Trophoblast cell (in vitro differentiated cells and primary cell): ENCODE measurements around the gene WNT4.

Experiments used
- DNase-seq, 2 donors: peaks; one replicate each; pipeline ENCODE4 v3.0.0-alpha.2; 2016
- H2AFZ ChIP-seq: 2 replicates; pipeline ENCODE4 v1.6.1; 2013; ENCODE audit warnings: low read length, moderate library complexity, mild to moderate bottlenecking; ENCODE audit not compliant: insufficient read depth, poor library complexity
- H2AK5ac ChIP-seq: 2 replicates; pipeline ENCODE4 v1.6.1; 2013; ENCODE audit warnings: mild to moderate bottlenecking, low read length
- H2BK120ac ChIP-seq: 2 replicates; pipeline ENCODE4 v1.6.1; 2013; ENCODE audit warnings: low read length, mild to moderate bottlenecking, moderate library complexity; ENCODE audit not compliant: insufficient read depth, poor library complexity
- H2BK12ac ChIP-seq: 2 replicates; pipeline ENCODE4 v1.6.1; 2013; ENCODE audit warnings: mild to moderate bottlenecking, low read length, moderate library complexity
- H2BK5ac ChIP-seq: 2 replicates; pipeline ENCODE4 v1.6.1; 2013; ENCODE audit warnings: low read length, low read depth, moderate library complexity, mild to moderate bottlenecking; ENCODE audit not compliant: poor library complexity
- H3K14ac ChIP-seq: 2 replicates; pipeline ENCODE4 v1.6.1; 2013; ENCODE audit warnings: mild to moderate bottlenecking, low read length
- H3K18ac ChIP-seq: 2 replicates; pipeline ENCODE4 v1.6.1; 2013; ENCODE audit warnings: mild to moderate bottlenecking, low read length
- H3K23ac ChIP-seq: 2 replicates; pipeline ENCODE4 v1.6.1; 2013; ENCODE audit warnings: low read length
- H3K27ac ChIP-seq: 2 replicates; pipeline ENCODE4 v1.5.1; 2013; ENCODE audit warnings: low read depth, mild to moderate bottlenecking, inconsistent platforms, low read length, moderate library complexity
- H3K27me3 ChIP-seq: 2 replicates; pipeline ENCODE4 v1.6.1; 2013; ENCODE audit warnings: inconsistent platforms, mild to moderate bottlenecking, low read length, moderate library complexity; ENCODE audit not compliant: insufficient read depth
- H3K36me3 ChIP-seq, 2 experiments: 1 replicate in 1 of 2; 2 replicates in 1 of 2; pipeline ENCODE4 v1.6.1; 2013; ENCODE audit warnings: low read length in 2 of 2, mild to moderate bottlenecking in 2 of 2, moderate library complexity in 1 of 2; ENCODE audit not compliant: insufficient read depth in 2 of 2, control insufficient read depth in 1 of 2
- H3K4ac ChIP-seq: 2 replicates; pipeline ENCODE4 v1.6.1; 2013; ENCODE audit warnings: low read depth, mild to moderate bottlenecking, low read length, moderate library complexity
- H3K4me1 ChIP-seq, 2 experiments: 1 replicate in 1 of 2; 2 replicates in 1 of 2; pipeline ENCODE4 v1.6.1; 2013; ENCODE audit warnings: low read length in 2 of 2, mild to moderate bottlenecking in 2 of 2, moderate library complexity in 1 of 2; ENCODE audit not compliant: insufficient read depth in 2 of 2, control insufficient read depth in 1 of 2
- H3K4me2 ChIP-seq: 2 replicates; pipeline ENCODE4 v1.6.1; 2013; ENCODE audit warnings: inconsistent platforms, mild to moderate bottlenecking, low read length, moderate library complexity
- H3K4me3 ChIP-seq: 2 replicates; pipeline ENCODE4 v1.5.1; 2013; ENCODE audit warnings: mild to moderate bottlenecking, low read depth, low read length, inconsistent platforms
- H3K79me1 ChIP-seq: one replicate; pipeline ENCODE4 v1.6.1; 2013; ENCODE audit warnings: low read length
- H3K79me2 ChIP-seq: 2 replicates; pipeline ENCODE4 v1.6.1; 2013; ENCODE audit warnings: low read length, mild to moderate bottlenecking; ENCODE audit not compliant: control insufficient read depth, insufficient read depth, poor library complexity
- H3K9ac ChIP-seq: 2 replicates; pipeline ENCODE4 v1.6.1; 2013; ENCODE audit warnings: mild to moderate bottlenecking, low read length
- H3K9me3 ChIP-seq: 2 replicates; pipeline ENCODE4 v1.6.1; 2013; ENCODE audit warnings: low read depth, mild to moderate bottlenecking, control low read depth, inconsistent platforms, low read length; ENCODE audit not compliant: insufficient read depth
- H4K12ac ChIP-seq: 2 replicates; pipeline ENCODE4 v1.6.1; 2013; ENCODE audit warnings: low read depth, mild to moderate bottlenecking, low read length, moderate library complexity
- H4K8ac ChIP-seq: 2 replicates; pipeline ENCODE4 v1.6.1; 2013; ENCODE audit warnings: low read depth, mild to moderate bottlenecking, low read length, moderate library complexity
- H4K91ac ChIP-seq: one replicate; pipeline ENCODE4 v1.6.1; 2013; ENCODE audit warnings: low read depth, mild to moderate bottlenecking, low read length, moderate library complexity
- WGBS: extraction: QIAGEN DNeasy Blood & Tissue Kit; methylation state at CpG from one replicate; pipeline ENCODE4 v1.1.7; 2013; ENCODE audit warnings: missing lambda C conversion rate; ENCODE audit not compliant: insufficient read length, insufficient coverage; ENCODE audit errors: extremely low coverage; 5-methylcytosine and 5-hydroxymethylcytosine counted together

WNT4 gene

DNA sequence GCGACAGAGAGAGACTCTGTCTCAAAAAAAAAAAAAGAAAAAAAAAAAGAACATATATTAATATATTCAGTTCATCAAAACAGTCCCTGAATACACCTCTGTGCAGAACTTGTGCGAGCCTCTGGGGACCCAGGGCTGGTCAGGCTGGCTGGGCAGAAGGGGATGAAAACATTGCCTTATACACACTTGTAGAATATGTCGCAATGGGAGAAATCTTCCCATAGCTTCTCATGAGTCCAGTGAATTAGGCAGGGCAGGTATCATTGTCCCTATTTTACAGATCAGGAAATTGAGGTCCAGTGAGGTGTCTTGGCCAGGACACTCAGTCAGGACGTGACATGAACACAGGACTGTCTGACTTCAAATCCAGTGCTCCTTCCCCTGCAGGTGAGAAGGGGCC is 12.6 kb upstream of the WNT4 start:
- H2AFZ ChIP-seq: no peak overlapping the region
- H4K12ac ChIP-seq: no peak overlapping the region
- H3K4me1 ChIP-seq: no peaks in the 10 kb centered on the region
- H2BK12ac ChIP-seq: no peak overlapping the region
- no peak overlapping the region for H2AK5ac ChIP-seq
- H3K36me3 ChIP-seq: no peaks in the 10 kb centered on the region
- H3K79me2 ChIP-seq: no peaks in the 10 kb centered on the region
- H3K9me3 ChIP-seq: no peaks in the 10 kb centered on the region
- H3K27me3 ChIP-seq: no peaks in the 10 kb centered on the region
- no peak overlapping the region for H2BK120ac ChIP-seq
- no peak overlapping the region for H3K18ac ChIP-seq
- no peak for DNase-seq
- no peak overlapping the region for H3K27ac ChIP-seq
- no peaks in the 10 kb centered on the region for H3K79me1 ChIP-seq
- H3K14ac ChIP-seq: no peak overlapping the region
- H3K9ac ChIP-seq: no peak overlapping the region
- H2BK5ac ChIP-seq: no peak overlapping the region
- no peak overlapping the region for H3K23ac ChIP-seq
- no peak overlapping the region for H3K4me2 ChIP-seq
- H4K91ac ChIP-seq: no peak overlapping the region
- WGBS: no CpG with 5 or more reads among the region's 4 CpGs
- no peak overlapping the region for H3K4ac ChIP-seq
- no peak overlapping the region for H4K8ac ChIP-seq
- H3K4me3 ChIP-seq: no peak overlapping the region

DNA sequence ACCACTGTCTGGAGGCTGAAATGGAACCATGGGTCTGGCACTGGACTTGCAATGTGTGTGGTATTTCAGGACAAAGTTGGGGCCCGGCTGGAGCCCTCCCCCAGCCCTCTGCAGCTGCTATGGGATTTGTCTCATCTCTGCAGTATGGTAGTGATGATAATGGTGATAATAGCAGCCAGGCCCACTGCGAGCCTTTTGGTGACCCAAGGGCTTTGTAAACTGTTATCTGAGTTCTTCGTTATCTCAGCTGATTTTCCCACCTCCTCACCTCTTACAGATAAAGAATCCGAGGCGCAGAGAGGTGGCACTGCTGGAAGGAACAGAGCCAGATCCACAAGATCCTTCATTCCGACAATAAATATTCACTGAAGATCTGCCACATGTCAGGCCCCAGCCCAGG is 11.7 kb upstream of the WNT4 start:
- no peak overlapping the region for H3K4ac ChIP-seq
- no peaks in the 10 kb centered on the region for H3K79me2 ChIP-seq
- no CpG with 5 or more reads among the region's 6 CpGs for WGBS
- H3K27me3 ChIP-seq: no peaks in the 10 kb centered on the region
- H4K8ac ChIP-seq: no peak overlapping the region
- H3K9ac ChIP-seq: no peak overlapping the region
- H3K14ac ChIP-seq: no peak overlapping the region
- no peak overlapping the region for H4K12ac ChIP-seq
- H3K9me3 ChIP-seq: no peaks in the 10 kb centered on the region
- H4K91ac ChIP-seq: no peak overlapping the region
- no peak overlapping the region for H3K4me2 ChIP-seq
- no peaks in the 10 kb centered on the region for H3K79me1 ChIP-seq
- H3K27ac ChIP-seq: no peak overlapping the region
- H2BK12ac ChIP-seq: no peak overlapping the region
- no peak overlapping the region for H3K4me3 ChIP-seq
- H3K18ac ChIP-seq: no peak overlapping the region
- H2BK120ac ChIP-seq: no peak overlapping the region
- no peaks in the 10 kb centered on the region for H3K36me3 ChIP-seq
- no peak for DNase-seq
- H2BK5ac ChIP-seq: no peak overlapping the region
- H3K23ac ChIP-seq: no peak overlapping the region
- H3K4me1 ChIP-seq: no peaks in the 10 kb centered on the region
- H2AFZ ChIP-seq: no peak overlapping the region
- no peak overlapping the region for H2AK5ac ChIP-seq

DNA sequence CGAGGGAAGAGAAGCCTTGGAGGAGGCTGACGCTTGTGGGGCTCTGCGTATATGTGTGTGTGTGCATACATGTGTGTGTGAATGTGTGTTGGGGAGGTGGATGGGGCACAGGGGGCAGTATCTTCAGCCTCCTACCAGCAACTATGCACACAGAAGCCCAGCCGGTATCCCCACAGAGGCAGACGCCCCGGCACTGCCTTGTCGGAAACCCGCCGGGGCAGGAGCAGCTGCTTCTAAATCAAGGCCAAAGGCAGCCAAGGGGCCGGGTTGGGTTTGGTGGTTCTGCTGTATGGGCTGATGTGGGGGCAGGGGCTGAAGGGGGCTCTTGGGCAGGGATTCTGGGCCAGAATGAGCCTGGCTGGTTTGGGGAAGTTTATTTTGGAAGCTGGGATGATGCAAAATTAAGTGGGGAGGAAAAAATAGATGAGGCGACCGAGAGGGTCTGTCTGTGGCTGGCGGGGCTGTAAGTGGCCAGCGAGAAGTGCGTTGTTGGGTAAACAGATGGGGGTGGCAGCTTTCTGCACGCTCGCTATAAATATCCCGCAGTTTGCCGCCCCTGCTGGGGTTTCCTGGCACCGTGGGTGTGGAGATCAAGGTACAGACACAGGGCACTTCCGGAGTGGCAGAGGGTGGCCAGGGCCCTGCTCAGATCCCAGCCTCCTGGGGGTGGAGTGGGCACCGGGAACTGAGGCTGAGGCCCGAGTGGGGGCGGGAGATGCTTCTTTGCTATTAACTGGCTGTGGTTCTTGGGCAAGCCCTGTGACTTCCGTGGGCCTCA is 11.0 kb upstream of the WNT4 start:
- Histone ChIP-seq H4K8ac (no peak overlapping the region), H3K4me1 (no peaks in the 10 kb centered on the region), H2AFZ (no peak overlapping the region), H3K4me2 (no peak overlapping the region), H3K14ac (no peak overlapping the region), H3K4ac (no peak overlapping the region), H4K91ac (no peak overlapping the region), H2BK12ac (no peak overlapping the region), H3K36me3 (no peaks in the 10 kb centered on the region), H3K79me2 (no peaks in the 10 kb centered on the region), H3K27me3 (no peaks in the 10 kb centered on the region), H3K9me3 (no peaks in the 10 kb centered on the region), H4K12ac (no peak overlapping the region), H3K79me1 (no peaks in the 10 kb centered on the region), H3K9ac (no peak overlapping the region), H2BK5ac (no peak overlapping the region), H3K27ac (no peak overlapping the region), H2AK5ac (no peak overlapping the region), H3K18ac (no peak overlapping the region), H3K23ac (no peak overlapping the region), H3K4me3 (no peak overlapping the region), H2BK120ac (no peak overlapping the region)
- no peak for DNase-seq
- WGBS: no CpG with 5 or more reads among the region's 25 CpGs

DNA sequence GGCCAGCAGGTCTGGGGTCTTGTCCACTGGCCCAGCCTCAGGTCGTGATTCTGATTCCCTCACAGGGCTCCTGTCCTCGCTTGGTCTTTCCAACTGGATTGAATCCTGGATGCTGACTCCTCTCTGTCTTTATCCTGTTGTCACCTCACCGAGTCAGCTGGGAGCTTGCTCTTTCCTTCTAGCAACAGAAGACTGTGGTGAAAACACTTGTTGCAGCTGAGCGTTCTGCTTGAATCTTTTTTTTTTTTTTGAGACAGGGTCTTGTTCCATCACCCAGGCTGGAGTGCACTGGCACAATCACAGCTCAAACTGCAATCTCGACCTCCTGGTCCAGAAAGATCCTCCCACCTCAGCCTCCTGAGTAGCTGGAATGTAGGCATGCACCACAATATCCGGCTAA is 8.0 kb upstream of the WNT4 start:
- Histone ChIP-seq H4K12ac (no peak overlapping the region), H2BK12ac (no peak overlapping the region), H3K36me3 (no peaks in the 10 kb centered on the region), H3K18ac (no peak overlapping the region), H3K9me3 (no peaks in the 10 kb centered on the region), H3K4me2 (no peak overlapping the region), H3K4me1 (no peaks in the 10 kb centered on the region), H3K79me1 (no peaks in the 10 kb centered on the region), H3K4ac (no peak overlapping the region), H3K14ac (no peak overlapping the region), H3K27ac (no peak overlapping the region), H2BK5ac (no peak overlapping the region), H4K91ac (no peak overlapping the region), H3K27me3 (no peaks in the 10 kb centered on the region), H2AFZ (no peak overlapping the region), H3K4me3 (no peak overlapping the region), H2BK120ac (no peak overlapping the region), H3K9ac (no peak overlapping the region), H2AK5ac (no peak overlapping the region), H3K23ac (no peak overlapping the region), H3K79me2 (no peaks in the 10 kb centered on the region), H4K8ac (no peak overlapping the region)
- no CpG with 5 or more reads among the region's 6 CpGs for WGBS
- DNase-seq: no peak
